Endothelial cell of umbilical vein (primary cell): Measurements from ENCODE around the gene PPP2R5D. TPM values are rescaled to one million over a fixed set of nuclear protein-coding genes. Genes with fewer than 3 reads are reported as not detected.

ENCODE experiments used
- BruUV-seq: library from RNA; stranded (reverse); fragments of 400-500 nt; replicated peaks from 2 replicates; lab custom pipeline; 2021; lab: Mats Ljungman, UMichigan
- CTCF ChIA-PET: fragments of 300-600, 350-600 bp; sonication (Branson Sonifier 250); formaldehyde crosslinking; loops from one replicate; lab custom pipeline; 2021; ENCODE audit warnings: antibody characterized with exemption, inconsistent platforms; lab: Charles Lee
- POLR2A ChIA-PET: fragments of 300-600, 350-600 bp; sonication (Branson Sonifier 250); formaldehyde crosslinking; loops from one replicate; lab custom pipeline; 2021; ENCODE audit warnings: antibody characterized with exemption, inconsistent platforms; lab: Charles Lee
- DNase-seq: peaks from one replicate; pipeline ENCODE4 v3.0.0-alpha.2; 2011; ENCODE audit warnings: low read depth, low spot score
- FAIRE-seq: peaks from 2 replicates; lab custom pipeline; 2011; peaks lifted over from hg19 to GRCh38; lab: Jason Lieb, UNC
- H2AFZ ChIP-seq: 2 replicates; pipeline ENCODE4 v1.6.0; 2012; ENCODE audit warnings: low read depth, low read length, control low read depth, inconsistent platforms
- H3K27ac ChIP-seq: 2 replicates; pipeline ENCODE4 v1.5.1; 2011; ENCODE audit warnings: low read depth, mild to moderate bottlenecking, control low read depth, low read length, moderate library complexity; ENCODE audit not compliant: insufficient read depth
- H3K27me3 ChIP-seq, 2 experiments: 2 replicates each; pipeline versions ENCODE4 v1.6.0 to v1.6.1; 2011; ENCODE audit warnings: low read length in 2 of 2, mixed read lengths in 1 of 2; ENCODE audit not compliant: control insufficient read depth in 2 of 2, insufficient read depth in 2 of 2
- H3K36me3 ChIP-seq, 2 experiments: 2 replicates in 1 of 2; 3 replicates in 1 of 2; pipeline ENCODE4 v1.5.1; 2011; ENCODE audit warnings: low read length in 2 of 2, mild to moderate bottlenecking in 1 of 2, moderate library complexity in 1 of 2; ENCODE audit not compliant: control insufficient read depth in 2 of 2, insufficient read depth in 2 of 2; ENCODE audit errors: extremely low read depth in 1 of 2
- H3K4me1 ChIP-seq: 3 replicates; pipeline ENCODE4 v1.5.1; 2011; ENCODE audit warnings: mild to moderate bottlenecking, low read length; ENCODE audit not compliant: control insufficient read depth, insufficient read depth; ENCODE audit errors: extremely low read depth
- H3K4me2 ChIP-seq: 2 replicates; pipeline ENCODE4 v1.6.1; 2011; ENCODE audit warnings: low read length, control low read depth, mixed read lengths; ENCODE audit not compliant: insufficient read depth
- H3K4me3 ChIP-seq, 3 experiments: fragments of 200-600 bp in 1 of 3; sonication (generic), shearing (Covaris generic) in 1 of 3; replicated peaks in 1 of 3; 2 replicates each; pipeline ENCODE4 v1.5.1; 2011 to 2016; ENCODE audit warnings: control low read depth in 3 of 3, low read length in 3 of 3, mild to moderate bottlenecking in 2 of 3, inconsistent platforms in 1 of 3, low read depth in 1 of 3, moderate library complexity in 1 of 3; ENCODE audit not compliant: insufficient read depth in 1 of 3
- H3K79me2 ChIP-seq: 2 replicates; pipeline ENCODE4 v1.6.0; 2012; ENCODE audit warnings: low read length, inconsistent platforms; ENCODE audit not compliant: control insufficient read depth, insufficient read depth
- H3K9ac ChIP-seq: replicated peaks from 2 replicates; pipeline ENCODE3; 2011; ENCODE audit warnings: low read length, control low read depth; ENCODE audit not compliant: insufficient read depth; ENCODE audit errors: extremely low read depth
- H3K9me1 ChIP-seq: replicated peaks from 3 replicates; pipeline ENCODE4 v1.6.0; 2011; ENCODE audit warnings: mild to moderate bottlenecking, low read length; ENCODE audit not compliant: control insufficient read depth, insufficient read depth; ENCODE audit errors: extremely low read depth
- H3K9me3 ChIP-seq: replicated peaks from 2 replicates; pipeline ENCODE4 v1.5.1; 2012; ENCODE audit warnings: low read length, inconsistent platforms; ENCODE audit not compliant: control insufficient read depth, insufficient read depth
- H4K20me1 ChIP-seq: replicated peaks from 2 replicates; pipeline ENCODE3; 2011; ENCODE audit warnings: mild to moderate bottlenecking, low read length; ENCODE audit not compliant: control insufficient read depth, insufficient read depth; ENCODE audit errors: extremely low read depth
- CTCF ChIP-seq, 2 donors: IDR thresholded peaks; 1 replicate in 1 of 2; 2 replicates in 1 of 2; pipeline ENCODE4 v1.5.1; 2011; ENCODE audit warnings: low read length in 2 of 2, mild to moderate bottlenecking in 2 of 2, moderate library complexity in 2 of 2, control low read depth in 1 of 2, inconsistent platforms in 1 of 2, low read depth in 1 of 2; ENCODE audit not compliant: insufficient read depth in 1 of 2; ENCODE audit errors: extremely low read depth in 1 of 2
- EZH2 ChIP-seq: IDR thresholded peaks from 2 replicates; pipeline ENCODE4 v1.6.1; 2012; ENCODE audit warnings: borderline replicate concordance, low read depth, mild to moderate bottlenecking, moderate library complexity, low read length, inconsistent platforms; ENCODE audit not compliant: severe bottlenecking
- FOS ChIP-seq: IDR thresholded peaks from 2 replicates; pipeline ENCODE4 v1.6.1; 2011; ENCODE audit warnings: mild to moderate bottlenecking, low read length, moderate library complexity, borderline replicate concordance; ENCODE audit not compliant: insufficient read depth
- GATA2 ChIP-seq: IDR thresholded peaks from 2 replicates; pipeline ENCODE4 v1.7.0; 2011; ENCODE audit warnings: low read depth, mild to moderate bottlenecking, moderate library complexity, mixed read lengths, low read length; ENCODE audit not compliant: insufficient read length, insufficient read depth
- JUN ChIP-seq: IDR thresholded peaks from 2 replicates; pipeline ENCODE4 v1.6.1; 2011; ENCODE audit warnings: borderline replicate concordance, low read depth; ENCODE audit not compliant: insufficient read length, insufficient read depth
- MAX ChIP-seq: IDR thresholded peaks from 2 replicates; pipeline ENCODE4 v1.6.1; 2011; ENCODE audit not compliant: insufficient read depth, insufficient read length
- MYC ChIP-seq: IDR thresholded peaks from one replicate; pipeline ENCODE4 v1.6.1; 2011; ENCODE audit warnings: mild to moderate bottlenecking, low read depth, low read length
- POLR2A ChIP-seq: IDR thresholded peaks from 2 replicates; pipeline ENCODE4 v1.6.1; 2012; ENCODE audit warnings: low read depth, mild to moderate bottlenecking, control low read depth, low read length
- POLR2AphosphoS5 ChIP-seq: IDR thresholded peaks from 2 replicates; pipeline ENCODE4 v1.6.1; 2012; ENCODE audit warnings: low read depth, mild to moderate bottlenecking, control low read depth, low read length, moderate library complexity; ENCODE audit not compliant: insufficient read depth
- dilution Hi-C: fragments of 300-500 bp; cut with MboI; formaldehyde crosslinking; loops from one replicate; pipeline ENCODE4 v1.15.0; 2019; ENCODE audit warnings: low sequenced_read_pairs; ENCODE audit not compliant: extremely low pct_ligation_motif_present
- intact Hi-C: fragments of 100-400 bp; cut with micrococcal nuclease; formaldehyde crosslinking; loops from one replicate; pipeline ENCODE4 v1.10.0; 2022
- polyA plus RNA-seq, 4 experiments: library from polyadenylated mRNA; depleted of rRNA in 3 of 4; stranded (reverse) in 3 of 4; unstranded in 1 of 4; fragments of >200 nt; gene quantifications; 2 replicates each; pipeline versions ENCODE4 v1.2.1 to v1.2.3, GENCODE V29; 2011 to 2012; ENCODE audit warnings: missing spikeins in 1 of 4
- total RNA-seq: library from RNA; stranded (reverse); gene quantifications from 2 replicates; pipeline ENCODE4 v1.2.3, GENCODE V29; 2021

PPP2R5D gene
- total and polyA plus RNA-seq, 2 donors (not counting 3 experiments of a cell fraction or from before 2014, with no cell fraction given) = 45.5 to 60.2 TPM

- dilution Hi-C loops (no loop called here), intact Hi-C loops (no loop called here)
- BruUV-seq = no TSS peak
- ChIA-PET CTCF (no interaction called here), POLR2A (no interaction called here)
- H3K27me3 ChIP-seq = no peaks in the 10 kb centered on the region
- H2AFZ ChIP-seq = no peak overlapping the region
- H3K27ac ChIP-seq = no peak overlapping the region
- TF ChIP-seq FOS (no peak), GATA2 (no peak), MYC (no peak), CTCF (IDR thresholded peaks at IDR 0.05; ENCODE audit: extremely low read depth in 1 of 2, insufficient read depth in 1 of 2, low read depth in 1 of 2, low read length in 2 of 2) (no peak), EZH2 (no peak), POLR2A (no peak), JUN (no peak), POLR2AphosphoS5 (no peak), MAX (no peak)
- H3K9me1 ChIP-seq = no peaks in the 10 kb centered on the region
- H4K20me1 ChIP-seq = no peaks in the 10 kb centered on the region
- no peak overlapping the region for H3K4me2 ChIP-seq
- no peak for DNase-seq
- no peak overlapping the region for H3K4me3 ChIP-seq
- no peak for FAIRE-seq
- no peaks in the 10 kb centered on the region for H3K9me3 ChIP-seq
- H3K79me2 ChIP-seq = no peaks in the 10 kb centered on the region
- H3K9ac ChIP-seq = no peak overlapping the region
- H3K36me3 ChIP-seq = peaks cover 0 to 15% of the 10 kb centered on the region in 2 experiments
- peaks cover 5% of the 10 kb centered on the region for H3K4me1 ChIP-seq
These were observed 16.2 kb upstream of the PPP2R5D start for GRCh38 chr6:42968126-42968701.
